ENCODE data around the gene OR52I2.

The OR52I2 gene

DNA sequence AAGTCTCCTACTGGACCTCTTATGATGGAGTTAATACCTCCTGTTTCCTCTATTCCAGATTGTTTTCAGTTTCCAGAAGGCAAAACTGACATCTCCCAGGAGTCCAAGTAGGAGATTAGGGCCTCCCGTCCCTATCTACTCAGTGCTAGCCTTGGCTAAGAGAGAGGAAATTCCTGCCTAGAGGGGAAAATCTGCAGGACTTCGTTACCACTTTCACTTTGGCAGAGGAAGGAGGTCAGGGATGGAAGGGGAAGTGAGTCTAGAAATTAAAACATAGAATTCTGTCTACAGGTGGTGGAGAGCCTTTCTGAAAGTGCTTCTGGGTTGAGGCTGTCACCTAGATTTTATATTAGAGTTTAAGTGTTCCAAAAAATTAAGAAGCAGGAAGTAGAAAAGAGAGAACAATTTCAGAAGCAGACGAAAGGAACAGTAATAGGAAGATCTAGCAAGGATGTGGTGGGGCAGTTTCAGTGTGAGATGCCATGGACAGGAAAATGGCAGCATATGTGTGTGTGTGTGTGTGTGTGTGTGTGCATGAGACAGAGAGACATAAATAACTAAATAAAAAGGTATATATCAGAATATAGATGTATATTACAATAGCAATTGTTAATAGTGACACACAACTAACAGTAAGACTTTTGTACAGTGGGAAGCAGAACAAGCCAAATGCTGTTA lies 28.9 kb downstream of the OR52I2 start:
- no peak for DNase-seq

DNA sequence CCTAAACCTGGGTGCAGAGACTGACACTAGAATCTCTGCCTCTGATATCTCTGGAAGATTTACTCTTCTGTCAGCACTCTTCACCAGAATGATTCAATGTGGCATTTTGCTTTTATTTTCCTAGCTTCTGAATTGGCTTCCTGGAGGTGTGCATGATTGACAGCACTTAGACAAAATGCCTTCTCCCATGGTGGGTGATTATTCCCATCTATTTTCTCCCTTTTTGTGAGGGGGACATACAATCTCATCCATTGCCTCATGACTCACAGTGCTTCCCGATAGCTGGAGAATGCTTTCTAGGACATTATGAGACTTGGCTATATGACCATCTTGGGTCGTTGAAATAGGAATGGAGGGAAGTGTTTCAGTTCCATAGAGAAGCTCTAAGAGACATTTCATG lies 30.4 kb downstream of the OR52I2 start:
- no peak for DNase-seq

DNA sequence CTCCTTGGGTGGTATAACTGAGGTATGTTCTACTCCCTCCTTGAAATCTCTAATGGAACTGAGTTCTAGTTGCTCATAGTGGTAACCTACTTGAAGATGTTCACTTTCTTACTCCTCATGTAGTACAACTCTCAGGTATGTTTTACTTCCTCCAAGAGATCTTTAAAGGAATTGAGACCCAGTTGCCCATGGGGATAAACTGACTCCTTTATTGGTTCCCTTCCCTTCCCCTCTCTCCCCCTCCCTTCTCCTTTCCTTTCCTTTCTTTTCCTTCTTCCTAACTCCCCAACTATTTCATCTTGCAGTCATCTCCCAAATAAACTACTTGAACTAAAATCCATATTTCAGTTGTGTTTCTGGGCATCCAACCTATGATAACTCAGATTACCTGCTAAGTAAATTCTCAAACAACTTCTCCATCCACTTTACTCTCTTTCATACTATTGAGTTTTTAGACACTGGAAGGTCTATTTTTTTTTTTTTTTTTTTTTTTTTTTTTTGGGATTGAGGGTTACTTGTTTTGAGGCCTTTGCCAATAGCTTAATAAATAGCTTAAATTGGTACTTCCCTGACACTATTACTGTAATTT lies 34.4 kb downstream of the OR52I2 start:
- no peak for DNase-seq

DNA sequence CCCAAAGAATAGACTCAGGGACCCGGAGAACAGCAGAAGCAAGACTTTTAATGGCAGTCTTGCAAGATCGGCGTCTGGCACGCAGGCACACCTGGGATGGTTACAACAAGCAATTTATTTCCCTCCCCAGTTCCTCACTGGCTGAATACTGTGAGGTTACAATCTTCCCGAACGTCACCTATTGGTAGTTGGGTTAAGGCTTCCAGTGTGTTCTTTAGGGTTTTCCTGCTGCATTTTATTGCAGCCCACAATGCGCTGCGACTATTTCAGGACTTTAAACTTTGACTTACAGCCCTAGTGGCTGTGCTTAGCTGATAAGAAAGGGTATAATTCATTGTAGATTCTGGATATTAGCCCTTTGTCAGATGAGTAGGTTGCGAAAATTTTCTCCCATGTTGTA lies 38.0 kb downstream of the OR52I2 start:
- no peak for DNase-seq

DNA sequence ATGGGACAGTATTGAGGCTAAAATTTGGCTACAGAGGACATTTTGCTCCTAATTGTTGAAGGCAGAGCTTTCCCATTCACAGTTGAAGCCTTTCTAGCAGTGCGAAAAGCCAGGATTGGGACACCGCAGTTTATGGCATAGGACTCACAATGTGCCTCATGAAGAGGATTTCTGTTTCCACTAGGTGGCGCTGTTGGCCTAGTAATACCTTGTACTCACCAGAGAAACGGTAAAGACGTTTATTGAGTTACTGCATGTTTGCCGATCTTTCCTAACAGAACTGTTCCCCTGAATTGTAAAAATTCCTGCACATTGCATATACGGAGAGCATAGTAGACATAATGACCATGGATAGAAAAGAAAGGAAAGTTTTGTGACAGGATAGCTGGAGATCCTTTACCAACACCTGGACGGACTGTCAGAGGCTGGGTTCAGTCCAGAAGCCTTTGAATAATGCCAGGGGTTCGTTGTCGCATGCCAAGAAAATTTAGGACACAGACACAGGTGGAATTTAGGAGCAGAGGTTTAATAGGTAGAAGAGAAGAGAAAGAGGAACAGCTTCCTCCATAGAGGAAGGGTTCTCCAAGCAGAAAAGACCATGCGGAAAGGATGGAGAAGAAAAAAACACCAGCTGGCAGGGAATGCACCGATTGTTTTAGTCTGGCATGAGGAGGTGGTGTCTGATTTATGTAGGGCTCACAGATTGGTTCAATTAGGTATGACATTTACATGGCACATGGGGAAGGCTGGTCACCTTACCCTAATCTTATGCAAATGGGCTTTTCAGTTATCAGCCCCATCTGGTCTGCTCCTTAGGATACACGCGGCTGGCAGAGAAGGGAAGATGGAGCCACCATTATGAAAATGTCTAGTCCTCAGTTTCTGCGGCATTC lies 44.9 kb downstream of the OR52I2 start:
- peak; percentile 84 to 85 for DNase-seq

DNA sequence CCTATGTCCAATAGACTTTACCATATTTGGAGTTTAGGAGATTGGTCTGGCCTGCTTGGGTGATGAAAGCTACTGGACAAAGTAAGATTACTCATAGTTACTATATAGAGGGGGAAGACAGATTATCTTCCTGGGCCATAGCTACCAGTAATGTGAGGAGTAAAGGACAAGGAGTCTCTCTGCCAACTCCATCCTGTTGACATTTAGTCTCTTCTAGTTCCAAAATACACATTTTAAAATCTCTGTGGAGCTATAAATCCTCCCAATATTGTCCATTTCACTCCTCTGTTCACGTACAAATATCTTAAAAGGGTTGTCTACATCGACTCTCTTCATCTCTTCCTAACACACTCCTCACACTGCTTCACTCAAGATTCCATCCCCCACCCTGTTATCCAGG lies 54.6 kb downstream of the OR52I2 start:
- DNase-seq, result no peak

DNA sequence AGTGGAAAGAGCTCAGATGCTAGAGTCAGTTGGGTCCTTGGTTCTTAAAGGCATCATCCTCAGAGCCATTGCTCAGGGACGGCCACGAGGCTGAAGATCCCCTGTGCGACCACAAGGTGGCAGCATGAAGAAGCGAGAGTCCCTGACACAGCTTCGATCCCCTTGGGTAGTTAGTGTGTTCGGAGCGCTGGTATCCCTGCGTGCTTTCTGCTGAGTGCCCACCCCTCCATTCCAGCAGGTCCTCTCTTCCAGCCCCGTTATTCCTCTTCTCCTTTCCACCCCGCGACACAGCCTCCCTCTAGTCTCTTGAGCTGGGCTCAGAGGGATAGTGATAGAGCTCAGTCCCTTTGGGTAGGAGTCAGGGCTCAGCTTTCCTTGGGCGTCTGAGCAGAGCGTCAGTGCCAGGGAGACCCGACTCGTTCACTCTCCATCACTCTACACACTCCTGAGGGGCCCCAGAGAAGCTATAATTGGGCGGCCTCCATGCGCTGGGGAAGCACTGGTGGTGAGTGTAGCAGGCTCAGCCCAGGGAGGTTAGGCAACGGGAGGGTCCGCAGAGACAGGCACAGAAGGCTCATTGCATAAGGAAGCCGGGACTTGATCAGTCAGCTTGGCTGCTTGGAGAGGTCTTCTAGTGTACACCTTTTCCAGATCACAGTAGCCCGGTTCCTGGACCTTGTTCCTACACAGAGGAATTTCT lies 55.6 kb downstream of the OR52I2 start, which contains the start of gene OR51D1:
Gene OR51D1 (plus strand): TSS at position 516 of the 700 bp plus-strand sequence. CDS start 2,314 bp downstream, outside the sequence.
- DNase-seq, result peak; percentile 83 to 90

DNA sequence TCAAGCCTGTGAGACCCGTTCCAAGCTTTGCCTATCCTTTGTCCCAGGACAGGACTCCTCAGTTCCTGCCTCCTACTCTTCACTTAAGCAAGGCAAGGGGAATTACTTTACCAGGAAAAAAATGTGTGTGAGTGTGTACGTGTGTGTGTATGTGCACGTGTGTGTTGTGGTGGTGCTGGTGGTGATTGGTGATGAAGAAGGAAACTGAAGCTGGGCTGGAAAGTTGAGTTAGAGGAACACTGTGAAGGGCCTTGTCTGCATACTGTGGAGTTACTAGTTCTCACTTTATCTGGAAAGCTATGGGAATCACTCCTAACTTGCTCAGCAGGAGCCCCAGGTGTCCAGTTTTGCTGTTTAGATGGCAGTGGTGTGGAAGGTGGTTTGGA lies 56.1 kb downstream of the OR52I2 start:
- DNase-seq, result no peak

DNA sequence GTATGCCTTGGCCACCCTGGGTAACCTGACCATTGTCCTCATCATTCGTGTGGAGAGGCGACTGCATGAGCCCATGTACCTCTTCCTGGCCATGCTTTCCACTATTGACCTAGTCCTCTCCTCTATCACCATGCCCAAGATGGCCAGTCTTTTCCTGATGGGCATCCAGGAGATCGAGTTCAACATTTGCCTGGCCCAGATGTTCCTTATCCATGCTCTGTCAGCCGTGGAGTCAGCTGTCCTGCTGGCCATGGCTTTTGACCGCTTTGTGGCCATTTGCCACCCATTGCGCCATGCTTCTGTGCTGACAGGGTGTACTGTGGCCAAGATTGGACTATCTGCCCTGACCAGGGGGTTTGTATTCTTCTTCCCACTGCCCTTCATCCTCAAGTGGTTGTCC lies 58.4 kb downstream of the OR52I2 start:
- DNase-seq, result no peak

DNA sequence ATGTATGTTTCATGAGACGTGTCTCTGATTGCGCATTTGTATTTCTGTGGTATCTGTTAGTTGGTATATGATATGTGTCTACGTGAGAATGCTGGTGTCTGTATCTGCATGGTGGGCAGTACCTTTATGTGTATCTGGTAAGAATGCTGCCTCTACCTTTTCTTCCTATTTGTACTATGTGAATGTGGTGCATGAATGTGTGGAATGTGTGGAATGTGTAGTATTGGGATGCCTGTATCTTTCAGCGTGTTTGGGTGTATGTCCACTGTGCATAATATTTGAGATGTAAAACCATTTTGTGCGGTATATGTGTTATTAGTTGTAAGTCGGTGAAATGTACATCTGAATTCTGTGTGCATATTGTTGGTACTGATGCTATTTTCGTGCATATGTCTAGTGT lies 60.0 kb downstream of the OR52I2 start:
- DNase-seq, result no peak

DNA sequence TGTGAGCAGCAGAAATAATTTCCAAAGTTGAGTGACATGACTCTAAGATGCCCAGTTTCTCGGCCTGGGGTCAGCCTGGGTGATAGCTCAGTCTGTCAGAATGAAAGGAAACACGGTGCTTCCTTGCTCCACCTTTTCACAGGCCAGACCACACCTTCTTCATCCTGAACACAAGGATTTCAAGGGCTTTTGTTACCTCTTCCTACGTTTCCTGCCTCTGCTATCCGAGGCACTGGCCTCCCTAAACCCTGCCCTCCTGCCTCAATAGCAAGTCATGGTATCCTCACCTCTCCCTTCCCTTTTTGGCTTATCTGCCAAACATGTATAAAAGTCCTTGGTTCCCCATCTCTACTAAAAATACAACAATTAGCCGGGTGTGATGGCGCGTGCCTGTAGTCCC lies 60.5 kb downstream of the OR52I2 start:
- no peak for DNase-seq

Data from SHP77 (cell line).